ENCODE data around the gene LAMA5.

LAMA5 gene

GRCh38 chr20:62285722-62286121 lies 81.4 kb downstream of the LAMA5 start:
- Histone ChIP-seq H3K27me3 (replicated peaks; ENCODE audit: insufficient read depth, low read length) (no peaks in the 10 kb centered on the region), H3K9me3 (replicated peaks; ENCODE audit: insufficient read depth, low read length) (no peaks in the 10 kb centered on the region), H3K9me2 (replicated peaks; ENCODE audit: insufficient read depth, low read length) (no peaks in the 10 kb centered on the region), H3K4me1 (ENCODE audit: low read length) (no peaks in the 10 kb centered on the region), H3K4me3 (ENCODE audit: low read length) (no peak overlapping the region), H3K4me2 (ENCODE audit: low read depth, low read length) (no peak overlapping the region), H3F3A (ENCODE audit: insufficient read depth, low read length) (no peaks in the 10 kb centered on the region), H4K20me1 (ENCODE audit: insufficient read depth, low read length) (no peaks in the 10 kb centered on the region), H3K27ac (ENCODE audit: low read length) (no peak overlapping the region), H3K36me3 (replicated peaks; ENCODE audit: insufficient read depth, low read length) (no peaks in the 10 kb centered on the region), H3K79me2 (ENCODE audit: low read length) (no peaks in the 10 kb centered on the region), H3K9ac (ENCODE audit: low read length) (no peak overlapping the region), H2AFZ (ENCODE audit: low read length) (no peak overlapping the region)
- TF ChIP-seq CTCF (IDR thresholded peaks at IDR 0.05; ENCODE audit: low read length), result no peak
- TF ChIP-seq EZH2 (optimal IDR thresholded peaks at IDR 0.05; ENCODE audit: low read depth, low read length), result no peak
- TF ChIP-seq EZH2phosphoT487 (IDR thresholded peaks at IDR 0.05; ENCODE audit: low read length), result no peak
- no peak for DNase-seq

GRCh38 chr20:62285151-62285550 lies 82.0 kb downstream of the LAMA5 start:
- Histone ChIP-seq H3K4me1 (ENCODE audit: low read length) (no peaks in the 10 kb centered on the region), H3K27ac (ENCODE audit: low read length) (no peak overlapping the region), H3K9ac (ENCODE audit: low read length) (no peak overlapping the region), H3F3A (ENCODE audit: insufficient read depth, low read length) (no peaks in the 10 kb centered on the region), H2AFZ (ENCODE audit: low read length) (no peak overlapping the region), H3K9me2 (replicated peaks; ENCODE audit: insufficient read depth, low read length) (no peaks in the 10 kb centered on the region), H3K79me2 (ENCODE audit: low read length) (no peaks in the 10 kb centered on the region), H3K27me3 (replicated peaks; ENCODE audit: insufficient read depth, low read length) (no peaks in the 10 kb centered on the region), H3K9me3 (replicated peaks; ENCODE audit: insufficient read depth, low read length) (no peaks in the 10 kb centered on the region), H3K4me3 (ENCODE audit: low read length) (no peak overlapping the region), H4K20me1 (ENCODE audit: insufficient read depth, low read length) (no peaks in the 10 kb centered on the region), H3K36me3 (replicated peaks; ENCODE audit: insufficient read depth, low read length) (no peaks in the 10 kb centered on the region), H3K4me2 (ENCODE audit: low read depth, low read length) (no peak overlapping the region)
- no peak for DNase-seq
- TF ChIP-seq CTCF (IDR thresholded peaks at IDR 0.05; ENCODE audit: low read length) (no peak), EZH2phosphoT487 (IDR thresholded peaks at IDR 0.05; ENCODE audit: low read length) (no peak), EZH2 (optimal IDR thresholded peaks at IDR 0.05; ENCODE audit: low read depth, low read length) (no peak)

- no peak for TF ChIP-seq EZH2 (optimal IDR thresholded peaks at IDR 0.05; ENCODE audit: low read depth, low read length)
- TF ChIP-seq CTCF (IDR thresholded peaks at IDR 0.05; ENCODE audit: low read length), result no peak
- TF ChIP-seq EZH2phosphoT487 (IDR thresholded peaks at IDR 0.05; ENCODE audit: low read length), result no peak
- Histone ChIP-seq H3K36me3 (replicated peaks; ENCODE audit: insufficient read depth, low read length) (no peaks in the 10 kb centered on the region), H3K27ac (ENCODE audit: low read length) (no peak overlapping the region), H3K79me2 (ENCODE audit: low read length) (no peaks in the 10 kb centered on the region), H3K4me3 (ENCODE audit: low read length) (no peak overlapping the region), H3K4me2 (ENCODE audit: low read depth, low read length) (no peak overlapping the region), H3K4me1 (ENCODE audit: low read length) (no peaks in the 10 kb centered on the region), H3F3A (ENCODE audit: insufficient read depth, low read length) (no peaks in the 10 kb centered on the region), H4K20me1 (ENCODE audit: insufficient read depth, low read length) (no peaks in the 10 kb centered on the region), H3K9me3 (replicated peaks; ENCODE audit: insufficient read depth, low read length) (no peaks in the 10 kb centered on the region), H2AFZ (ENCODE audit: low read length) (no peak overlapping the region), H3K9me2 (replicated peaks; ENCODE audit: insufficient read depth, low read length) (no peaks in the 10 kb centered on the region), H3K27me3 (replicated peaks; ENCODE audit: insufficient read depth, low read length) (no peaks in the 10 kb centered on the region), H3K9ac (ENCODE audit: low read length) (no peak overlapping the region)
- no peak for DNase-seq
Measured at GRCh38 chr20:62284448-62284847, 82.7 kb downstream of the LAMA5 start.

Measured in MM.1S (cell line).